IMR-90 (cell line): Measurements from ENCODE around the gene ANKRD45.

Experiments used
- CTCF ChIP-seq: conservative IDR thresholded peaks from 2 replicates; pipeline ENCODE4 v1.5.1; 2012; ENCODE audit warnings: mild to moderate bottlenecking, low read depth, low read length, improper control_type of control experiment
- MAFK ChIP-seq: IDR thresholded peaks from 2 replicates; pipeline ENCODE4 v1.6.1; 2012; ENCODE audit warnings: low read depth, low read length, improper control_type of control experiment
- RFX5 ChIP-seq: IDR thresholded peaks from 2 replicates; pipeline ENCODE4 v1.8.0; 2012; ENCODE audit warnings: low read depth, mild to moderate bottlenecking, low read length, moderate library complexity
- SMC3 ChIP-seq: fragments of 150-350 bp; IDR thresholded peaks from 2 replicates; pipeline ENCODE4 v1.6.1; 2016; ENCODE audit warnings: low read depth, mild to moderate bottlenecking, antibody characterized with exemption, low read length, moderate library complexity

DNA sequence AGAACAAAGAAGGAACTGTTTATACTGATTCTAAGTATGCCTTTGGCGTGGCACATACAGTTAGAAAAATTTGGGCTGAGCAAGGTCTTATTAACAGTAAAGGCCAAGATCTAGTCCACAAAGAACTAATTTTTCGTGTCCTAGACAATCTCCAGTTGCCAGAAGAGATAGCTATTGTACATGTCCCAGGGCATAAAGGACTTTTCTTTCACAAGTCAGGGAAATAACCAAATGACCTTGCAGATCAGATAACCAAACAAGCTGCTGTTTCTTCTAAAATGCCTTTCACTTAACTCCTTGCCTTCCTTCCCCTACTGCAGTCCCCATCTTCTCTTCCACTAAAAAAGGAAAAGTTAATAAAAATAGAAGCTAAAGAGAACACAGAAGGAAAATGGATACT, 30.5 kb downstream of the ANKRD45 start:
- TF ChIP-seq CTCF (no peak), RFX5 (no peak), MAFK (no peak), SMC3 (no peak)
